HG03378 (cell line): Measurements from ENCODE around the gene TPST2.
A peak's percentile ranks its signal among the peaks of the same experiment; 100 is the strongest.

Experiments used
- ATAC-seq: cut with Tn5 transposase; IDR thresholded peaks from one replicate; pipeline ENCODE4 v1.9.1; 2021; ENCODE audit warnings: mild to moderate bottlenecking, moderate library complexity; ENCODE audit not compliant: unreplicated experiment

The TPST2 gene

GRCh38 chr22:26508148-26508547, 81.8 kb downstream of the TPST2 start:
- ATAC-seq: no peak

GRCh38 chr22:26503758-26504157, 86.2 kb downstream of the TPST2 start:
- no peak for ATAC-seq

DNA sequence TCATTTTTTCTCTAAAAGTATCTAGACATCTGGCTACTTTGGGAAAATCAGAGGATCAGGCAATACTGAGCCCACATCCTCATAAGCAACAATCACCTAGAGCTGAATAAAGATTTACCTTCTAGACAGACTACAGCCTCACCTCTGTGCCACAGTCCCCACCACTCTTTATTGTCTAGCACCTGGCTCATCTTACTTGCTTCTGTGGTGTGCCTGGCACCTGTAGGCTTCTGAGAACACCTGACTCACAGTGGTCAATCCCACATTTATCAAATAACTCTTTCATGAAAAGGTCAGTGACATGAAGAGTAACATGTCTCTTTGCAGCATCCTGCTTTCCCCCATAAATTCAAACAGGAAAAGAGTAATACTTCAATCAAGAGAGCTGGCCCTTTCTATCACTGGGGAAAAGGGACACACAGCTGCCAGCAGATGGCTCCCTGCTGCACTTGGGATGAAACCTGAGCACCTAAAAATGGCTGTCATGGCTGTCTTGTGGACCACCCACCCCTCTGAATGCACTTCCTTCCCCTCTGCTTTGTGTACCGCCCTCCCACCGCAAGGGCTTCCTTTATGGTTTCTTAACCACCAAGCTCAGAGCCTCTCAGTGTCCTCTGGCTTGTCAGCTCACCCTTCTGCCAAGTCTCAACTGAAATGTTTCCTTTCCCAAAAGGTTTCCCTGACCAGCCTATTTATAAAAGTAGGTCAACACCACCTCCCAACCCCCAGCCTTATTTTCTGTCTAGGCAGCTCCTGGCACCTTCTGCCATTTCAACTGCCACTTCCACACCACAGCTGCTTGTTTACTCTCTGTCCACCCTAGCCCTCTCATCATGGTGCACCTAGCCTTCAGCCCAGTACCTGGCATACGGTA, 87.0 kb downstream of the TPST2 start:
- no peak for ATAC-seq

- no peak for ATAC-seq
Observed at GRCh38 chr22:26501996-26502395, 87.9 kb downstream of the TPST2 start.

DNA sequence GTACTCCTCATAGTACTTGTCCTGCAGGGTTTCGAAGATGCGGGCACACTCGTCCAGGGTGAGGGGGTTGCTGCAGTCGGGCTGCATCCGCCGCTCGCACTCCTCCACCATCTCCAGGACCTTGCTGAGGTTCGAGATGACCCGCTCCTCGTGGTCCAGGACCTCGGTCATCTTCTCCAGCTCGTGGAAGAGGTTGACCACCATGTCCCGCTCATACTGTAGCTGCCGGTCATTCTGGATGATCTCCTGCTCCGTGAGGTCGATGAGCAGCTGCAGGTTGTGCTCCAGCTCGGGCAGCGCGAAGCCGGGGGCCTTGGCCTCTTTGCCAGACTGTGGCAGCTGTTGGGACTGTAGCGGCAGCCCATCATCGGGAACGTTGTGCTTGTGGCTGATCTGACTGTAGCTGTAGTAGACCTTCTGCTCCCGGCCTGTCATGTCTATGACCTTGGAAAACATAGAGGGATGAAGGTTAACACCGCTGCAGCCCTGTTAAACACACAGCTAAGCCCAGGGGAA, 90.7 kb downstream of the TPST2 start:
- ATAC-seq: no peak

- ATAC-seq: no peak
Observed at GRCh38 chr22:26496456-26496855, 93.5 kb downstream of the TPST2 start.

DNA sequence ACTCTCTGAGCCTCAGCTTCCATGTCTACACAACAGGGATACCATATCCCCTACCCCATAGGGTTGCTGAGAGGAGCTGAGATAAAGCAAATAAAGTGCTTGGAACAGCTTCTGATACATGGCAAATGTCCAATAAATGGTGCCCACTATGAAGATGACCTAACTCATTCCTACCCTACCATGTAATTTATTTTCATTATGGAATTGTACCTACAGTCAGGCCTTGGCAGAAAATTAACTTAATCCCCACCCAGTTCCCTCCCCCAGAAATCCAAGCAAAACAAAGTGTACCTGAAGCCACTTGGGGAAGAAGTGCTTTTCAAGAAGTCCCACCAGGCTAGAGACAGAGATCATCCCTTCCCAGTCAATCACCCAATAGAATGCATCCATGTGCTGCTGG, 95.4 kb downstream of the TPST2 start:
- ATAC-seq: no peak

- no peak for ATAC-seq
Observed at GRCh38 chr22:26492220-26492619, 97.7 kb downstream of the TPST2 start.

GRCh38 chr22:26489447-26490036, 100.4 kb downstream of the TPST2 start:
- no peak for ATAC-seq

DNA sequence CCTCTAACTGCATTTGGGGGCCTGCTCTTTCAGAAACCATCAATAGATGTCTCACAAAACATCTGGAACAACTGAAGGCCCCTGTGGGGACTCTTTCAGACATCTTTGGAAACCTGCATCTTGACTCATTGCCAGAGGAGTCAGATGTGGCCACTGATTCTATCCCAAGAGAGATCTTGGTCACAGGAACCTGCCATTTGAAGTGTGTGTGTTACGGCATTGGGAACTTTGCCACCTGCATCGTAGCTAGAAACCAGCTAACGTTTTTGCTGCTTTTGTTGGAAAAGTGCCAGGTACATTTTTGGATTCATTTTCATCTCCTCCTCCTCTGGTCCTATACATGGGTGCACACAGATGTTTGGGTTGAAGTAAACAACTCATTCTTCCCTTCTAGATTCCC, 101.9 kb downstream of the TPST2 start:
- ATAC-seq: no peak

- ATAC-seq: no peak
Observed at GRCh38 chr22:26486394-26486793, 103.5 kb downstream of the TPST2 start.

DNA sequence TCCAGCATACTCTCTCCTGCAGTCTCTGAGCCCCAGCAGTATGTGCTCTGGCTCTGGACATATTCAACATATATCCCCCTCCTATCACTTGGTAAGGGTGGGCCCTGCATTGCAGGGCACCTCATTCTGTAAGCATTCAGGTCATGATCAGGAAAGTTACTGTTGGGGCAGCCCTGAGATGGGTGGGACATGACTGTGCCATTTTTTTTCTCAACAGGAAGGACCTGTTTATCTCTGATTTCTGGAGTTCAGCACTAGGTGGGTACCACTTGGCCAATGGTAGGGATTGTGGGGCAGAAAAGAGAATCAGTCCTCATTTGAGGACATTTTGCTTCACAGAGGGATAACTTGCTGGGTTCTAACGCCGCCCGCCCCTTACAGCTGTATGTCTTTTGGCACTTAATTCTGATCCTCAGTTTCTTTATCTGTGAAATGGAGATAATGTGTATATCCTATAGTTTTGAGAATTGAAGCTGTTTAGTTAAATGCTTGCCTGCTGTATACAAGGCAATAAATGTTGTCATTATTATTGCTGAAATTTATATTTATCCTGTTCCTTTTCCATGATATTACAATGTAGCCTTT, 104.0 kb downstream of the TPST2 start:
- no peak for ATAC-seq

DNA sequence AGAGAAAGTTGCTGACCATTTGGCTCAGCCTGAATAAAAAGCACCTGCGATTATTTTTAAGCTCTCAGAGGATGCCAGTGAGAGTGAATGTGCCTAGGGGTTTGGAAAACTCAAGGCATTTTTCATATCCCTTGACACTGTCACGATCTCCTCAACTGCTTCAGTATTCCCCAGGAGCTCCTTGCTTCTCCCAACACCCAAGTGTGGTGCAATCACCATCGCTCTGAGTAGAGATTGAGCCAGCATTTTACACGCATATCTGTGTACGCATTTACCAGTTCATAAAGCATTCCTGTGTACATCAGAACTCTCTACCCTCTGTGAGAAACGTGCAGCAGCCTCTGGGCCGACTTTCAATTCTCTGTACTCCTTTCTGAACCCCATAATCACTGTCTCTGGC, 104.9 kb downstream of the TPST2 start:
- no peak for ATAC-seq

DNA sequence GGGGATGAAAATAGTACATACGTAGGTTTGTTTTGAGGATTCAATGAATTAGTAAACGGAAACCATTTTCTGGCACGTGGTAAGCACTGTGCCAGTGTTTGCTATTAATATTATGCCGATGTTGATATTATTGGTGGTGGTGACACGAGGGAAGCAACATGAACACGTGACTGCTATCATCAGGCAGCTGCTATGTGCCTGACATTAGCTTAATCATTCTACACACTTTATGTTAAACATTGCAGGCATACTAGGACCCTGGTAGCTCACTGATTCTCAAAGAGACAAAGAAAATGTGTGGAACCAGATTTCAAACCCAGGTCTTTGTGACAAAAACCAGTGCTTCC, 105.6 kb downstream of the TPST2 start:
- no peak for ATAC-seq

DNA sequence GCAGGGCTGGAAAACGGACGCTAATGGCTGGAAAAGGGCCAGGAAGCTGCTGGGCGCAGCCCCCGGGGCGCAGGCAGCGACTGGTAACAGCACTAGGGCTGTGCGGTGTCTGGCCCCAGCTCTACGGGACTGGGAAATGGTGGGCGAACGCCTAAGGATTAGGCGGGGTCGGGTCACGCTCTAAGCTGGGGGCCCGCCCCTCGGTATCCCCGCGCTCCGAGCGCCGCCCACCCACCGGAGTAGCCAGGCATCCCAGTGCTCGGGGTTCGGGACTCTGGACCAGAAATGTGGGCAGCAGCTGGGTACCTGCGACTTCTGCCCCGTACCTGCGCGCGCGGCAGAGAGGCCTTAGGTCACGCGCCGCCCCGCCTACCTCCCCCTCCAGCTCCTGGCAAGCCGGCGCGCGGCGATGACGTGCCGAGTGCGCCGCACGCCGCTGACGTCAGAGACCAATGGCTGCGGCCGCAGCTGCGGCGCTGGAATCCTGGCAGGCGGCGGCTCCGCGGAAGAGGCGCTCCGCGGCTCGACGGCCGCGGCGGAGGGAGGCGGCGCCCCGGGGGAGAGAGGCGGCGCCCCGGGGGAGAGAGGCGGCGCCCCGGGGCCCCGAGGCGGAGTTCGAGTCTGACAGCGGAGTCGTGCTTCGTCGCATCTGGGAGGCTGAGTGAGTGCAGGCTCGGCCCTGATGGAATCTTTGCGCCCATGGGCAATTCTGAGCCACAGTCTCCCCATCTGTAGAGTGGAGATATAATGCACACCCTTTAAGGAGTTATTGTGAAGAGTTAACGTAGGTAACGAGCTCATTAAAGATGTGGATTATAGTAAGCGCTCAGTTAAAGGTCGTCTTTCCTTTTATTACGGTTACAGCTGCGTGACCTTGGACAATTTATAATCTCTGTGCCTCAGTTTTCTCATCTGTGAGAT, 106.2 kb downstream of the TPST2 start, which contains the start of the genes HPS4 and SRRD:
TSS of gene HPS4 (minus strand) at position 345 of the 921 bp plus-strand sequence. CDS start 2,021 bp downstream, outside the sequence.
TSS of gene SRRD (plus strand) at position 439 of the 921 bp plus-strand sequence. CDS start at position 453, 14 bp downstream.
- peak; percentile 50 for ATAC-seq

GRCh38 chr22:26483043-26483438, 106.9 kb downstream of the TPST2 start:
- ATAC-seq: no peak

DNA sequence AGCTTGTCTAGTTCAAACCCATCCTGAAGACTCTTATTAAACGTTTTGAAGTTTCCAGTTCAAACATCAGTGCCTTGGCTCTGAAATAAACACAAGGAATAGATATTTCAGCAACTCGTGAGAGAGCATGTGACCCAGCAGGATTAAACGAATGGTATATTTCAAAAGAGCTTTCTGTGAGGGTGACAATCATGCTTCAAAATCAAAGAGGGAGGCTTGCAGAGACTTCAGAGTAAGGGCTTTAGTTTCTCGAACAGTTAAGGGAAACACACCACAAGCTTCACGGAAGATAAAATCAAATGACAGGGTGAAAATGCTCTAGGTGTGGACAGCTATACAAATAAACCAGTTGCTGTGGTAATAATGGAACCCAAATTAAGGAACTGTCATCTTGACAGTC, 107.8 kb downstream of the TPST2 start:
- ATAC-seq: no peak

DNA sequence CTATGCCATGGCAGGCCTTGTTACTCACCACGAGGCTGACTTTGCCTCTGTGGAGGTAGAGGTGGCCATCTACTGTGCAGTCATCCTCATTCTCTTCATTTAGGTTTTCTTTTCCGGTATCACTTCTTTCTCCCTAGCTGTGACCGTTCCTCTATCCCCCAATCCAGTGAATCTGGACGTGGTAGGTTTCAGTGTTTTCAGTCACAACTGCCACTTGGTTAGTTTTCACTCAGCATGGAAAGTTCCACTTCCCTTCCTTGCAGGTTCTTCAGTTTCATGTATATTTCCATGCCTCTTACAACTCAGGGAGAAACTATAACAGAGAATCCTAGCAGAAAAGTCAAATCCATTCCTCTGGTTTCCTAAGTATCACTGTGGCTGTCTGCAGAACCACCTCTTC, 108.2 kb downstream of the TPST2 start:
- no peak for ATAC-seq

GRCh38 chr22:26481112-26481693, 108.7 kb downstream of the TPST2 start:
- no peak for ATAC-seq

GRCh38 chr22:26480611-26480932, 109.4 kb downstream of the TPST2 start:
- ATAC-seq: no peak
